Measurements from ENCODE around the gene SETBP1. TPM values are rescaled to one million over a fixed set of nuclear protein-coding genes. Genes with fewer than 3 reads are reported as not detected.

SETBP1 gene
- total RNA-seq, 1 donor from 2014 or later: 39.5 TPM

DNA sequence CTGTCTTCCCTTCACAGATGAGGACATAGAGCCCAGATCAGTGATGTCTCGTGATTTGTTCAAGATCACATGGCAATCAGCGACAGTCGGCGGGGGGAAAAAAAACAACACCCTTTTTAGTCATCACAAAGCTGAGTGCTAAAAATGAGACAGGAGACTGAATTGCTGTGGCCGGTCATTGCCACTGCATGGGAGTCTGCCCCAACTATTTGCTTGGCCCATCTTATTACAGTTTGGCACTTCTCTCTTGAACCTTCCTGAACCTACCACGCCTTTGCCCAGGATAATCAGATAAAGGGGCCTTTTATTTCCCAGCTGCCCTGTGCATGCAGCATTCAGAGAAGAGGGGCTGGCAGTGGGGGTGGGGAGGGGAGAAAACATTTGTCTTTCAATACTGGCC, 42.7 kb downstream of the SETBP1 start:
- H3K27me3 ChIP-seq: no peaks in the 10 kb centered on the region
- intact Hi-C loops (cut with DNase I): no loop called here
- H3K4me1 ChIP-seq: peaks cover 27% of the 10 kb centered on the region
- no peak overlapping the region for H3K27ac ChIP-seq
- no peaks in the 10 kb centered on the region for H3K9me3 ChIP-seq
- H3K36me3 ChIP-seq: no peaks in the 10 kb centered on the region
- no peak overlapping the region for H3K4me3 ChIP-seq
- ATAC-seq (no peak), DNase-seq (no peak)
- TF ChIP-seq, protein P1, sequence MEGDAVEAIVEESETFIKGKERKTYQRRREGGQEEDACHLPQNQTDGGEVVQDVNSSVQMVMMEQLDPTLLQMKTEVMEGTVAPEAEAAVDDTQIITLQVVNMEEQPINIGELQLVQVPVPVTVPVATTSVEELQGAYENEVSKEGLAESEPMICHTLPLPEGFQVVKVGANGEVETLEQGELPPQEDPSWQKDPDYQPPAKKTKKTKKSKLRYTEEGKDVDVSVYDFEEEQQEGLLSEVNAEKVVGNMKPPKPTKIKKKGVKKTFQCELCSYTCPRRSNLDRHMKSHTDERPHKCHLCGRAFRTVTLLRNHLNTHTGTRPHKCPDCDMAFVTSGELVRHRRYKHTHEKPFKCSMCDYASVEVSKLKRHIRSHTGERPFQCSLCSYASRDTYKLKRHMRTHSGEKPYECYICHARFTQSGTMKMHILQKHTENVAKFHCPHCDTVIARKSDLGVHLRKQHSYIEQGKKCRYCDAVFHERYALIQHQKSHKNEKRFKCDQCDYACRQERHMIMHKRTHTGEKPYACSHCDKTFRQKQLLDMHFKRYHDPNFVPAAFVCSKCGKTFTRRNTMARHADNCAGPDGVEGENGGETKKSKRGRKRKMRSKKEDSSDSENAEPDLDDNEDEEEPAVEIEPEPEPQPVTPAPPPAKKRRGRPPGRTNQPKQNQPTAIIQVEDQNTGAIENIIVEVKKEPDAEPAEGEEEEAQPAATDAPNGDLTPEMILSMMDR (IDR thresholded peaks at IDR 0.05): no peak

DNA sequence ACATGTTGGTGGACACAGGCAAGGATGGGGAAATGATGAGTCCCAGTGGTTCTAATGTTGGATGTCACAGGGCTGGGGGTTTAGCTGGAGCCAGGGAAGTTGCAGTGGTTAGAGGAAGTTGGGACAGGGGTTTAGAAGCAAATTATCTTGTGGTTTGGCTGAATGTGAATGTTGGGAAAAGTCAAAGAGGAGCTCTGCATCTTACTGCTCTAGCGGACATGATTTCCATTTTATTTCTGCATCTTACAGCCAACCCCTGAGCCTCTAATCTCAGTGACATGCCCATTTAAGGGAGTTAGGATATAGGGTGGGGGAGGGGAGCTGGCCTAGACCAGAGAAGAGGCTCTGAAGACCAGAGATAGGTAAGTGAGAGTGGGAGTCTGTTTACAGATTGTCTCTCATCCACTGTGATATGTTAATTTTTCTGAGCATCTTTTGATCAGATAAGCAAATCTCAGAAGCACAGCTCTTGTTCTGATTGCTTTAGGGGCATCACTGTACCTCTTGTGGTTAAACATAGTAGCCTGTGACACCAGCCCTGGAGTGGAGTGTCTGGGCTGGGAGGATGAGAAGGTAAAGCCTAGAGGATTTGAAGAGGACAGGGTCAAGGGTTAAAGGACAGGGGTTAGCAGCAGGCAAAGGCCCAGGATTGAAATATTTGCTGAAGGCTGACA, 43.6 kb downstream of the SETBP1 start:
- no peaks in the 10 kb centered on the region for H3K9me3 ChIP-seq
- no peak overlapping the region for H3K27ac ChIP-seq
- no peak for DNase-seq
- intact Hi-C loops (cut with DNase I): no loop called here
- H3K27me3 ChIP-seq: no peaks in the 10 kb centered on the region
- no peak for ATAC-seq
- TF ChIP-seq, protein P1 (IDR thresholded peaks at IDR 0.05): no peak
- no peaks in the 10 kb centered on the region for H3K36me3 ChIP-seq
- H3K4me3 ChIP-seq: no peak overlapping the region
- H3K4me1 ChIP-seq: peaks cover 27% of the 10 kb centered on the region

DNA sequence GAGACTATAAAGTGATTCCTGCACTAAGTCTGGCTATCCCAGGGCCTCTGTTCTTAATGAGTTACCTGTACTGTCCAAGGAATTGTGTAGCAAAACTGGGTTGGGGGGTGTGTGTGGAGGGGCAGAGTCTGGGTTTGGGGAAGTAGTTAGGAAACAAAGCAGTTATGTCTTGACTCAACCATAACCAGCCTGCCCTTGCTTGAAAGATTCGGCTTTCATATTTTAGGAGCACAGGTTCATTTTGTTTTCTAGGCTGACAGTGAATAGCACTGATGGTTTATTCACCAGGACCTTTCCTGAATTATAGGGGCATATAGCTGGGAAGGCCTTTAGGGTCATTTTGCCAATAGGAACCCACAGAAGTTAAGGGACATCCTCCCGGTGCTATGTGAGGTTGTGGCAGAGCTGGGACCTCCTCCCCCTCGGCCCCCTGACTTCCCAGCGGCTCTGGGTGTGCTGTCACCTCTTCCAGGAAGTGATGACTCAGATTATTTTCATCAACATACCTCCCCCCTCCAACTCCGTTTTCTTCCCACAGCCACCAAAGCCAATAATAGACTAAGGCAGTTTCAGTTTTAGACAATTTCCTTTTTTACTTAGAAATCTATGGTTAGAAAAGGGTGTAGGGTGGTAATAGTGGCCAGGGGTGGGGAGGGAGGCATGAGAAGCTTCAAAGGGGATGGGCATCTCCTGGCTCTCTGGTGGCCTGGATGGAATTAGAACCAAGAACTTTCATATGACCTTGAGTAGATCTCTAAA, 44.8 kb downstream of the SETBP1 start:
- Histone ChIP-seq H3K36me3 (no peaks in the 10 kb centered on the region), H3K4me3 (no peak overlapping the region), H3K9me3 (no peaks in the 10 kb centered on the region), H3K27ac (peak overlapping the region; percentile 52), H3K27me3 (no peaks in the 10 kb centered on the region), H3K4me1 (peaks cover 27% of the 10 kb centered on the region)
- intact Hi-C loops (cut with DNase I): no loop called here
- ATAC-seq (peak; percentile 70), DNase-seq (no peak)
- TF ChIP-seq, protein P1 (IDR thresholded peaks at IDR 0.05): no peak

DNA sequence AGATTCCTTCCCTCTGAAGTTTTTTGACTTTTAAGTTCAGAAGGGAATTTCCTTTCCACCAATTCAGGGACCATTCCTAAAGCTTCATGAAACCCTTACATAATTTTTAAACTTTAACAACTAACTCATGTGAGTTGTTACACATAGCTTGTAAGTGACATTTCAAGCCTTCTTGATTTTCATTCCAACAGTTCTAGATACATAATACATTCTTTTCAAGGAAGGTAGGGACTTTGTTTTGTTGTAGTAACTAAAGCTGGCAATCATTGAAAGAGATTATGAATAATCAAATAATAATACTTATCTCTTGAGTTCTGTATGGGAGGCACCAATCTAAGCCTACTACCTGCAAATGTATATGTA, 45.4 kb downstream of the SETBP1 start:
- ATAC-seq (no peak), DNase-seq (no peak)
- H3K4me3 ChIP-seq: no peak overlapping the region
- TF ChIP-seq, protein P1 (IDR thresholded peaks at IDR 0.05): no peak
- peak overlapping the region; percentile 52 for H3K27ac ChIP-seq
- no peaks in the 10 kb centered on the region for H3K27me3 ChIP-seq
- H3K4me1 ChIP-seq: peaks cover 27% of the 10 kb centered on the region
- intact Hi-C loops (cut with DNase I): no loop called here
- no peaks in the 10 kb centered on the region for H3K36me3 ChIP-seq
- H3K9me3 ChIP-seq: no peaks in the 10 kb centered on the region

DNA sequence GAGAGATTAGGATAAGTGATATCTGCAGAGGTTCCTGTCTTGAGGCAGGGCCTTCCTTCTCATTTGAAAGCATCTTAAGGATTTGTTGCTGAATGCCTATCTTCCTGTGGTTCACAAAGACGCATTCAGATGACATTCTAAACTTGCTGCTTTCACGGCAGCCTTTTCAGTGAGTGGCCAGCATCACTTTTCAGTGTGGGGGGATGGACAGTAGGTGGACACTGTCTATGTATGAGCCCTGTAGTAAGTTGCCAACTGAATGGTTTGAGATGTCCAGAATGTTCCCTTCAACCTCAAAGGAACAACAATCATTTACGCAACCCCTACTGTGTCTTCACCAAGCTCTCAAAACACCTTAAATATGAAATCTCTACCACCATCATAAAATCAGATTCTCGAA, 46.6 kb downstream of the SETBP1 start:
- intact Hi-C loops (cut with DNase I): no loop called here
- H3K4me1 ChIP-seq: peaks cover 27% of the 10 kb centered on the region

More for the DNA sequence above, 46.6 kb downstream of the SETBP1 start:
- DNase-seq (no peak), ATAC-seq (no peak)
- TF ChIP-seq, protein P1 (IDR thresholded peaks at IDR 0.05): no peak
- Histone ChIP-seq H3K36me3 (no peaks in the 10 kb centered on the region), H3K27me3 (no peaks in the 10 kb centered on the region), H3K4me3 (no peak overlapping the region), H3K27ac (no peak overlapping the region), H3K9me3 (no peaks in the 10 kb centered on the region)
